GM21390 (cell line): ENCODE data around the gene OR10A4.
"Not testable (repeated sequence)": the region's sequence is repeated elsewhere in the genome, so short reads cannot be mapped to it uniquely, and the experiment has no call there.

Source experiments
- ATAC-seq: cut with Tn5 transposase; IDR thresholded peaks from one replicate; pipeline ENCODE4 v1.9.1; 2021; ENCODE audit not compliant: unreplicated experiment

OR10A4 gene

GRCh38 chr11:6876325-6876724, at the start of gene OR10A4:
TSS of gene OR10A4 (plus strand) at chr11:6876625. CDS start at chr11:6876648, 23 bp downstream.
- ATAC-seq: no peak

- no peak for ATAC-seq
Observed at GRCh38 chr11:6828103-6828502, 48.3 kb upstream of the OR10A4 start.

GRCh38 chr11:6833356-6833755, 43.1 kb upstream of the OR10A4 start:
- no peak for ATAC-seq

- ATAC-seq: no peak
Observed at GRCh38 chr11:6834021-6834420, 42.4 kb upstream of the OR10A4 start.

- no peak for ATAC-seq
Observed at GRCh38 chr11:6841694-6842093, 34.7 kb upstream of the OR10A4 start.

GRCh38 chr11:6843670-6844069, 32.8 kb upstream of the OR10A4 start:
- ATAC-seq: no peak

GRCh38 chr11:6844356-6844755, 32.1 kb upstream of the OR10A4 start:
- no peak for ATAC-seq

- no peak for ATAC-seq
Observed at GRCh38 chr11:6845383-6845782, 31.0 kb upstream of the OR10A4 start, which contains the start of gene OR10A5. TSS of gene OR10A5 (plus strand) at chr11:6845683. CDS start at chr11:6845683, 0 bp downstream.

- ATAC-seq: no peak
Observed at GRCh38 chr11:6850526-6850925, 25.9 kb upstream of the OR10A4 start.

GRCh38 chr11:6854801-6855200, 21.6 kb upstream of the OR10A4 start:
- not testable (repeated sequence) for ATAC-seq

GRCh38 chr11:6855971-6856541, 20.4 kb upstream of the OR10A4 start:
- no peak for ATAC-seq

- ATAC-seq: peak; percentile 93
Observed at GRCh38 chr11:6856871-6857270, 19.6 kb upstream of the OR10A4 start.

GRCh38 chr11:6862961-6863360, 13.5 kb upstream of the OR10A4 start, which contains the start of gene OR10A2:
TSS of gene OR10A2 (plus strand) at chr11:6863057. CDS start at chr11:6869755, 6,698 bp downstream.
- no peak for ATAC-seq

- ATAC-seq: no peak
Observed at GRCh38 chr11:6864438-6864837, 12.0 kb upstream of the OR10A4 start.

- ATAC-seq: no peak
Observed at GRCh38 chr11:6871278-6871677, 5.1 kb upstream of the OR10A4 start.

GRCh38 chr11:6875761-6876160, 664 bp upstream of the OR10A4 start:
- no peak for ATAC-seq

GRCh38 chr11:6876914-6877313, 489 bp downstream of the OR10A4 start:
- ATAC-seq: no peak

GRCh38 chr11:6882751-6883150, 6.3 kb downstream of the OR10A4 start:
- no peak for ATAC-seq

GRCh38 chr11:6887711-6888110, 11.3 kb downstream of the OR10A4 start:
- ATAC-seq: not testable (repeated sequence)

GRCh38 chr11:6888830-6889229, 12.4 kb downstream of the OR10A4 start:
- ATAC-seq: no peak

GRCh38 chr11:6889835-6890234, 13.4 kb downstream of the OR10A4 start:
- no peak for ATAC-seq

GRCh38 chr11:6892400-6892799, 16.0 kb downstream of the OR10A4 start, which contains the start of gene OR2D2:
TSS of gene OR2D2 (minus strand) at chr11:6892500. CDS start at chr11:6892500, 0 bp downstream.
- no peak for ATAC-seq

- no peak for ATAC-seq
Observed at GRCh38 chr11:6894097-6894496, 17.7 kb downstream of the OR10A4 start.
